OCI-M1 (cell line): ENCODE data around the gene FAM120C.

Source experiments
- DNase-seq: peaks from one replicate; lab custom pipeline; 2025; lab: John Stamatoyannopoulos, UW

FAM120C gene

GRCh38 chrX:54182864-54183613, at the start of gene FAM120C:
Gene FAM120C, minus strand, starts transcription at chrX:54183254. Its CDS starts 56 bp downstream, at chrX:54183198.
- DNase-seq, result peak; percentile 90

GRCh38 chrX:54230435-54231148, 47.5 kb upstream of the FAM120C start:
- DNase-seq, result no peak

- DNase-seq, result no peak
Observed at GRCh38 chrX:54223581-54223980, 40.5 kb upstream of the FAM120C start.

GRCh38 chrX:54213603-54214002, 30.5 kb upstream of the FAM120C start:
- no peak for DNase-seq

- DNase-seq, result no peak
Observed at GRCh38 chrX:54208531-54208930, 25.5 kb upstream of the FAM120C start.

- no peak for DNase-seq
Observed at GRCh38 chrX:54198262-54198661, 15.2 kb upstream of the FAM120C start.

GRCh38 chrX:54194982-54195588, 12.0 kb upstream of the FAM120C start:
- DNase-seq, result no peak

- DNase-seq, result no peak
Observed at GRCh38 chrX:54193085-54193821, 10.2 kb upstream of the FAM120C start.

GRCh38 chrX:54184474-54184873, 1.4 kb upstream of the FAM120C start:
- peak; percentile 10 for DNase-seq

- peak; percentile 62 for DNase-seq
Observed at GRCh38 chrX:54182194-54182863, 725 bp downstream of the FAM120C start.

GRCh38 chrX:54181202-54181953, 1.7 kb downstream of the FAM120C start:
- peak; percentile 36 for DNase-seq

GRCh38 chrX:54180403-54180802, 2.7 kb downstream of the FAM120C start:
- no peak for DNase-seq

GRCh38 chrX:54178100-54178940, 4.7 kb downstream of the FAM120C start:
- peak; percentile 2 for DNase-seq

GRCh38 chrX:54177306-54177705, 5.7 kb downstream of the FAM120C start:
- DNase-seq, result no peak

- no peak for DNase-seq
Observed at GRCh38 chrX:54173791-54174190, 9.3 kb downstream of the FAM120C start.

- DNase-seq, result no peak
Observed at GRCh38 chrX:54172455-54172854, 10.6 kb downstream of the FAM120C start.

- no peak for DNase-seq
Observed at GRCh38 chrX:54171527-54172250, 11.4 kb downstream of the FAM120C start.

- no peak for DNase-seq
Observed at GRCh38 chrX:54171091-54171490, 12.0 kb downstream of the FAM120C start.

GRCh38 chrX:54166915-54167314, 16.1 kb downstream of the FAM120C start:
- no peak for DNase-seq
